NCI-H2196 (cell line): Measurements from ENCODE around the gene VCPKMT.

Experiments
- DNase-seq: peaks from one replicate; lab custom pipeline; 2025; ENCODE audit not compliant: unreplicated experiment; lab: John Stamatoyannopoulos, UW

VCPKMT gene

DNA sequence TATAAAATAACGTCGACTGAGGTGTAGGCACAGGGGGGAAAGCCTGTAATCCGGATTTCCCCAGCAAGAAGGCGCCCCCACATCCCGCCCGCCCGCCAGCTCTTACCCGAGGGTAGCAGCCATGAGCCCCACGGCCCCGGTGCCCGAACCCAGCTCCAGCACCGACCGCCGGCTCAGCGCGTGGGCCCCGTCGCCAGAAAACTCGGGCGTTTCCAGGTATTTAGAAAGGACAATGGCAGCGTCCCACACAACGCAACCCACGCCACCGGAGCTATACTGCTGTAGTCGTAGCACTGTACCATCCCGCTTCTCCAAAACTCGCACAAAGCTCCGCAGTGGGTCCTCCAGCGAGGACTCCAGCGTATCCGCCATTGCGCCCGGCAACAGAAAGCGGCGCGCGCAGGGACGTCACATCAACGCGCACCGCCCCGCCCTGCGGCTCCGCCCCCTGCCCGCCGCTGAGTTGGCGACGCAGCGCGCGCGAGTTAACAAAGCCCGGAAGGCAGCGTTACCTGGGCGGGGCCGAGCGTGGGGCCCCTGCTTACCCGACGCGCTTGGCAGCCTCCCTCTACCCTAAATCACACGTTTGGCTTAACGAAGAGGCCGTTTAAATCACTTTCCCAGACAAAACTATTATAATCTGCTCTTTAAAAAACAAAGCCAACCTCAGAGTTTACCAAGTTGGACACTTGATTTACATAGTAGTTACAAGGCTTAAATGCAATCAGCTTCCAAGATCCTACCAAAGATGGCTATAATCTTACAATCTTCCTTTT is at the start of gene VCPKMT:
TSS of gene VCPKMT (minus strand) at position 392 of the 776 bp plus-strand sequence. CDS start at position 372, 20 bp downstream.
- peak; percentile 96 for DNase-seq

DNA sequence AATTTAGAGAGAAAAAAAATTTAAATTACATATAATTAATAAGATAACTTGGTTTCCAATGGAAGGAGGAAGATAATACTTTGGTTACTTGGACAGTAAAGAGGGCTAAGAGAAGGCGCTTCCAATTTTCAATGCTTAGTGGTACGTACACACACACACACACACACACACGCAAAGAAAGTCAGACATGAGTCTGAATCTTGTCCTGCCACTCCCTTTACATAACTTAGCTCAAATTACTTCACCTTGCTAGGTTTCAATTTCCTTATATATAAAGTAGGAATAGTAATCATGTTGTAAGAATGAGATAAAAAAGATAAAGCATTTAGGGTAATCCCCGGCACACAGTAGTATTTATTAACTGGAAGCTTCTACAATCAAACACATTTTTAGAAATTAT is 39.7 kb upstream of the VCPKMT start:
- DNase-seq: no peak

DNA sequence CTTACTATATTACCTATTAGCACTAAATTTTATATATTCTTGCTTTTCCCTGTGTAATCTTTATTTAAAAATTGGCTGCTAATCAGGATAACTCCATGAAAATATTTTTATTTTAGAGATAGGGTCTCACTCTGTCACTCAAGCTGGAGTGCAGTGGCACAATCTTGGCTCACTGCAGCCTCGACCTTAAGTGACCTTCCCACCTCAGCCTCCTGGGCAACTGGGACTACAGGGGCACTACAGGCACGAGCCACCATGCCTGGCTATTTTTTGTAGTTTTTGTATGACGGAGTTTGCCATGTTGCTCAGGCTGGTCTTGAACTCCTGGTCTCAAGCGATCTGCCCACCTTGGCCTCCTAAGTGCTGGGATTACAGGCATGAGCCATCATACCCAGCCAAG is 32.4 kb upstream of the VCPKMT start:
- DNase-seq: no peak

DNA sequence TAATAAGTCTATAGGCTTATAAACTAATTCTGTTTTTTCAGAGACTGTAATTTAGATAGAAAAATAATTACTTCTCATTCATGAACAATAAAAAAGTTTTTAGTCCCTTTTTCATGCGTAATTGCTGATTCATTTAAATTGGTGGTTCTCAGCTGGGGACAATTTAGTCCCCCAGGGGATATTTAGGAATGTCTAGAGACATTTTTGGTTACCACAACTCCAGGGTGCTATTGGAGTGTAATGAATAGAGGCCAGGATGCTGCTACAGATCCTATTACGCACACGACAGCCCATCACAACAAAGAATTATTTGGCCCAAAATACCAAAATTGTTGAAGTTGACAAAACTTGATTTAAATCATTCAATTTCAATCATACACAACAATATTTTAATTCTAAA is 22.8 kb upstream of the VCPKMT start:
- no peak for DNase-seq

DNA sequence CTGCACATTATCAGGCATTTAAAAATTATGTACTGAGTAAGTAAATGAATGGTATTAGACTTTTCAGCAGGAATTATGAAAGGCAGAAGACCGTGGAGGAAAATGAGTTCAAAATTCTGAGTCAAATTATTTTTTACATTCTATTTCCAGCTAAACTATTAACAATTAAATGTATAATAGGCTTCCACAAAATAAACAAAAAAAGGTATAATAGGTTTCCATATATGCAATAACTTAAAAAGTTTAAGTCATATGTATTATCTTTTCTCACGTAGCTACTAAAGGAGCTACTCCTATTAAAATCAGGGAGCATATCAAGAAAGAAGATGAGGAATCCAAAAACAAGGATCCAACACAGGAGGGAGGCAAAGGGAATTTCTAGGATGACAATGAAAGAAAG is 11.4 kb upstream of the VCPKMT start:
- DNase-seq: no peak

DNA sequence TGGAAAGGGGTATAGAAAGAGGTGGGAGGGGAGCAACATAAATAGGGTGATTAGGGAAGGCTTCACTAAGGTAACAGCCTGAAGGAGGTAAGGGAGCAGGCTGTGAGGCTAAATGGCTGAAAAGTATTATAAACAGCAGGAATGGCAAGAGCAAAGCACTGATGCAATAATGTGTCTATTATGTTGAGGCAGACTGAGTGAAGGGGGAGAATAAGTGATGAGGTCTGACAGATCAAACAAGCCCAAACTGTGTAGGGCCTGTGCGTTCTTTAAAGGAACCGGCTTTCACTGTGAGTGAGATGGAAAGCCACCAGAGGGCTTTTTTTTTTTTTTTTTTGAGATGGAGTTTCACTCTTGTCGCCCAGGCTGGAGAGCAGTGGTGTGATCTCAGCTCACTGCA is 6.7 kb upstream of the VCPKMT start:
- DNase-seq: no peak

DNA sequence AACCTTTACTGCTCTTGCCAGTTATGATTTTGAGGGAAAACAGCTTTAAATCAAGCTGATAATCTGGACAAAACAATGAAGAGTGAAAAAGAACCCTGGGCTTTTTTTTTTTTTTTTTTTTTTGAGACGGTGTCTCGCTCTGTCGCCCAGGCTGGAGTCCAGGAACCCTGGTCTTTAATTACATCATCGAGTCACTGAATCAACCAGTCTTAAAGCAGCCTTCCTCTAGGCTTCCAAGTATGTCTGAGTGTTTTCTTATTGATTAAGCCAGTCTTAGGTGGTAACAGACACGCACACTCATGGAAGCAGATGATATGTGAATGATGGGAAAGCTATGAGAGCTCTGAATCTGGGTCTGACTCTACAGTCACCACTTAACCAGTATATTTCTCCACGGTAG is 5.9 kb upstream of the VCPKMT start:
- DNase-seq: no peak

DNA sequence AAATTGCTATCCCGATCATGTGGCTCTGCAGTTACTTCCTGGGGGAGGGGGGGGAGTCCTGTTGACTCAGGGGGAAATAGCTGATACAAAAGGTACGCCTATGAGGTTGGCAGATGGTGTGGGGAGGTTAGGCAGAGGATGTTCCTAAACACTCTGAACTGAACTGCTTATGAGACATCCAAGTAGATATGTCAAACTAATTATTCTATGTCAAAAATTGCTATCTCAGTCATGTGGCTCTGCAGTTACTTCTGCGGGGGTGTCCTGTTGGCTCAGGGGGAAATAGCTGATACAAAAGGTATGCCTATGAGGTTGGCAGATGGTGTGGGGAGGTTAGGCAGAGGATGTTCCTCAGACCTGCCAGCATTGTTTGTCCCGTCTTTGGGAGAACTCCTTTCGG is 5.1 kb upstream of the VCPKMT start:
- DNase-seq: no peak

DNA sequence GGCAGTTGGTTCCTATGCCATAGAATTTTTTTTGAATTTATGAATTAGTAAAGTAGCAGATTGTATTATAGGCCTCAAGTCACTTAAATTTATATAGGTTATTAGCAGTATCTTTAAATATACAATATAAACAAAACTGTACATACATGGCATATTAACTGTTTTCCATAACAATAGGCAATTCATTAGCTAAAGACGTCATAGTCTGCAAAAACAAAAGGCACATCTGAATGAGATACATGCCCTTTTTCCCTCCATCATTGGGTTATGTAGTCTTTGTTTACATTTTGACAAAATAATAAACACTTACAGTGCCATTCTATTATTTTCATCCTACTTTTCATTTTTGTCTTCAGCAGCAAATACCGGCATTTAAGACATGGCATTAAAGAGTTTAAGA is 1.1 kb upstream of the VCPKMT start:
- no peak for DNase-seq

DNA sequence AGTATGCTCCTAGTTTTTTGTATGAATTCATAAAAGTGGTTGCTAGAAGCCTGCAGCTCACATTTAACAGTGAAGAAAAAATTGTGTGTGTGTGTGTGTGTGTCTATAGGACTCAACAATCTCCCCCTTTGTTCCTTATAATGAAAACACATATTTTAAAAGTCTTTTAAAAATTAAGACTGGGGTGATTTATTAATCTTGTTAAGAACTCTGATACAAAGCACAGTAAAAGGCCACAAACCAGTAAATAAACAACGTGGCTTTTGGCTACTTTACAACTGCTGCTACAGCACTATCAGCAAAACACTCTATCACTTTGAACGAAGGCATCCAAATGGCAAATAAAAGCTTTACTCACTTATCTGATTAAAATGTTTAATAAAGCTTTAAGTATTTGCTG is 594 bp upstream of the VCPKMT start:
- DNase-seq: no peak

DNA sequence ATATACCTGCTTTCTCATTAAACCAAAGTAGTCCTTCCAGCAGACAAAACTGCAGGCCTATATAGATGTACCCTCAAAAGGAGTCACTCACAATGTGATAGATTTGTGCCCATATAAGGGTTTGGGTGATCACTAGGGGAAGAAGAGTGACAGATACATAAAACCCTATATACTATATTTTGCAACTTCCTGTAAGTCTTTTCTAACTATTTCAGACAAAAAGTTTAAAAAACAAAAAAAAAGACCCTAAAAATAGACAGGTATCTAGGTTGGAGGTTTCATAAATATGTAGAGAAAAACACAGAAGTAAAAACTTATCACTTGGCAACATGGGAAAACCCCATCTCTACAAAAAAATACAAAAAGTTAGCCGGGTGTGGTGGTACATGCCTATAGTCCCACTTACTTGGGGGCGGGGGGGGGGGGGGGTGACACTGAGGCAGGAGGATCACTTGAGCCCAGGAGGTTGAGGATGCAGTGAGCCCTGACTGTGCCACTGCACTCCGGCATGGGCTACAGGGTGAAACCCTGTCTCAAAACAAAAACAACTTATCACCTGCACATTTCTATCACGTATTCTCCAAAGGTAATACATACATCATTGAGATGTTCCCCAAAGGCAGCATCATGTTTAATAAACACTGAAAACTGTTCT is 2.9 kb downstream of the VCPKMT start:
- no peak for DNase-seq

DNA sequence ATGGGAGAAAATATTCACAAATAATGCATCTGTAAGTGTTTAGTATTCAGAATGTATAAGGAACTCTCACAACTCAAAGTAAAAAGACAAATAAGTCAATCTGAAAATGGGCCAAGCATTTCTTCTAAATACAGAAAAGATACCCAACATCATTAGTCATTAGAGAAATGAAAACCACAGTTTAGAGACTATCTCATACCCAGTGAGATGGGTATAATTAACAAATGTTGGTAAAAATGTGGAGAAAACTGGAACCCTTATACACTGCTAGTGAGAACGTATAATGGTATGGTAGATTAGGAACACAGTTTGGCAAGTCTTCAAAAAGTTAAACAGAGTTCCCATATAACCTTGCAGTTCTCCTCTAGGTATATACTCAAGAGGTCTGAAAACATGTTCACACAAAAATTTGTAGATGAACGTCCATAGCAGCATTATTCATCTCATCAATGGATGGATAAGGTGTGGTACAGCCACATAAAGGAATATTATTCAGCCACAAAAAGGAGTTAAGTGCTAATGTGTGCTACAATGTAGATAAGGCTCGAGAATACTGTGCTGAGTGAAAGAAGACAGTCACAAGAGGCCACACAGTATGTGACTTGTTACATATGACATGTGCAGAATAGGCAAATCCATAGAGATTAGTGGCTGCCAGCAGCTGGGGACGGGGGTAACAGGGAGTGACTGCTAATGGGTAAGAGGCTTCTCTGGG is 5.9 kb downstream of the VCPKMT start:
- no peak for DNase-seq

DNA sequence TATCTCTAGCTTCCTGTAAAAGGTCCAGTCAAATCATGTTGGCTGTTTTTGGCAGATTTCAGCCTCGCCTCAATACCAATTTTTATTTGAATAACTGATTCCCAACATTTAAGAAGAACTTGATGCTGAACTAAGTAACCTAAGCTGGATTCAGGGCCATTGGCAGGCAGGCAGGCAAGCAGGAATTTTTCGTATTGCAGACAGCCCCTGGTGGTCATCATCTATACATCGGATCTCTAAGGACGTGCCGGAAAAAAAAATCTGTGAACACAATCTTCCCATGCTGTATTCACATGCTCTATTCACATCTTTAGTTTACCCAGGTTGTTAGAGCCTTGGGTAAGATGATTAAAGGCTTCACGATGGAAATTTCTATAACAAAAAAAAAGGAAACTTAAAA is 7.0 kb downstream of the VCPKMT start:
- DNase-seq: no peak

DNA sequence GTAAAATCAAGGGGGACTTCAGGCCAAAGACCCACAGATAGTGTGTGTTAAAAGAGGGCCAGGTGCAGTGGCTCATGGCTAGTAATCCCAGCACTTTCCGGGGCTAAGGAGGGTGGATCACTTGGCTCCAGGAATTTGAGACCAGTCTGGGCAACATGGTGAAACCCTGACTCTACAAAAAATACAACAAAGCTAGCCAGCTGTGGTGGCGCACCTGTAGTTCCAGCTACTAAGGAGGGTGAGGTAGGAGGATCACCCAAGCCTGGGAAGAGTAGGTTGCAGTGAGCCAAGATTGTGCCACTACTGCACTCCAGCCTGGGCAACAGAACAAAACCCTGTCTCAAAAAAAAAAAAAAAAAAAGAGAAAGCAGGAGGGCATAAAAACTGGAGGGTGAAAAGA is 8.5 kb downstream of the VCPKMT start:
- DNase-seq: no peak

DNA sequence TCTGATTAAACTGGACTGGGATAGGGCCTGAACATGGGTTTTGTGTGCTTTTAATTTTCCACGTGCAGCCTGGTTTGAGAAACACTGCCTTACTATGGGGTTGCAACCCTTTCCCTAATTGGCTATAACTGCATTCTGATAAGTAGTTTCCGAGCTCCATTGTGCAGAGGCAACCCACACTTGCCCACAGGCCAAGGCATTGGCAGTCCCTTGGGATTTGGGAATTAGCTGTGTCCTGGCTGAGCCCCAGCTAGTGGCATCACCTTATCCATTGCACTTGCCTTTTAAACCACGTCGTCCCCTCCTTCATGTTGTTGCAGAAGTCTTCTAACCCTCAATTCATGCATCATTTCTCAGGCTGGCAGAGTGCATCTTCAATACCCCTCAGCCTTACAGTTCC is 10.2 kb downstream of the VCPKMT start:
- DNase-seq: no peak

DNA sequence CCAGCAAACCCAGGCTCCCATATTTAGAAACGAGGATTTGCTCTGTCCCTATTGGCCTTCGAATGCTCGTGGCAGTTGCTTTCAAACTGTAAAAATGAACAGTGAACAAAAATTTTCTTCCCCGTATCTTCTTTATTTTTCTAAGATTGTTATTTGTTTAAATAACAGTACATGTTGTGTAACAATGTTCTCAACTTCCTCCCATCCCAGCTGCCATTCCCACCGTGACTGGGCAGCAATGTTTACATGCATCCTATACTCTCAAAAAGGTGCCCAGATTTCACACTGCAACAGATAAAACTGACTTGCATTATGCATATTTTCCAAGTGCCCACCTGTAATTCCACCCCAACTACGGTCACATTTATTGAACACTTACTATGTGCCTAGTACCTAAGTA is 12.8 kb downstream of the VCPKMT start:
- DNase-seq: no peak

DNA sequence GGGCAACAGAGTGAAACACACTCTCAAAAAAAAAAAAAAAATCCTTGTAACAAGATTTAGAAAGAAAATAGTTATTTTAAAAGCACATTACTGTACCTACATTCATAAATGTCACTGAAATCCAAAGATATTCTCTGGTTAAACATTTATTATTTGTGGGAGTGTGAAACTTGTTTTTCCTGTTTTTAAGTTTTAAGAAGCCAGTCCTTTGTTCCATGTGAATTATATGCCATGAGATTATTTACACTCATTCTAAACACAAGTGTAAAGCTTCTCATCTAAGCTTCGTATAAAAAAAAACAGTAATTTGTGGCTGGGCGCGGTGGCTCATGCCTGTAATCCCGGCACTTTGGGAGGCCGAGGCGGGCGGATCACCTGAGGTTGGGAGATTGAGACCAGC is 15.0 kb downstream of the VCPKMT start:
- no peak for DNase-seq

DNA sequence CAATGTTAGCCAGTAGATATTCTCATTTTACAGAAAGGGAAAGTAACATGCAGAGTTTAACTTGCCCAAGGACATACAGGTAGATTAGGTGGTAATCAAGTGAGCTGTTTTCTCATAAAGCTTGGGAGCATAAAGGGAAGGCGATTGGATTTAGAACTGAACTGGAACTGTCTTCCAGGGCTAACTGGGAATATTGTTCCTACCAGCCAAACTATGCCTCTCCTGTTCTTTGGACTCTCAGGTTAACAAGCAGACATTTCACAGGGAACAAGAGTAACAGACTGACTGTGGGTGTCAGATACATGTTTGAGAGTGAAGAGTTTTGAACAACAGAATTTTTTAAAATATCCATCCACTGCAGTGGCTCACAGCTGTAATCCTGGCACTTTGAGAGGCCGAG is 15.6 kb downstream of the VCPKMT start:
- no peak for DNase-seq

DNA sequence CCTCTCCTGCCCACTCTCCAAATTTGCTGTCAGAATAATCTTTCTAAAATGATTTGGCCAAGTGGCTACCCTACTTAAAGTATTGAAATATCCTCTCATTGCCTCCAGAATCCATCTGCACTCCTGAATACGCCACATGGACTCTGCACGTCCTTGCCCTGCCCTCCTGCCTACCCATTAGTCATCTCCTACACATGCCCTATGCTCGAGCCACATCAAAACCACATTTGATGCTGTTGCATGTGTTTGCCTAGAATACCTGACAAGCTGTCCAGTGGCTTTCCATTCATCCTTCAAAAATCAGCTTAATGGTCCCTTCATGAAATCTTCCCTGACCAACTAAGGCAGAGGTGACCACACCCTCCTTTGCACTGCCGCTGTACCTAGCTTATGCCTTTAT is 17.0 kb downstream of the VCPKMT start:
- no peak for DNase-seq

DNA sequence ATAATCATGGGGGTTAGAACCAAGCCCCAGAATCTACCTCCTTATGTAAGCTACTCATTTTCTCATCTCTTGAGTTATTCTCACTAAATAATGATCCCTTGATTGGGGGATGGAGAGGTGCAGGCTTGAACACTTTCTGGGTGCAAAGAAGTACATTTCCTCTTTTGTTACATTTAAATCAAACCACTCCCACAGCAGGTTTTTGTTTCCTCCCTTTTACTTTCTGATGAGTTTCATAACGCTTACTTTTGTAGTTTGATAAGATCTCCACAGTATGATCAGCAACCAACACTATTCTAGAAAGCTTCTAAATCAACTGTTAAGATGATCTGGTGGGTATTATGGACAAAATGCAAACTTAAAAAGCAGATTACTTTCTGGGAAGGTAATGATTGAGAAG is 20.5 kb downstream of the VCPKMT start:
- DNase-seq: no peak

DNA sequence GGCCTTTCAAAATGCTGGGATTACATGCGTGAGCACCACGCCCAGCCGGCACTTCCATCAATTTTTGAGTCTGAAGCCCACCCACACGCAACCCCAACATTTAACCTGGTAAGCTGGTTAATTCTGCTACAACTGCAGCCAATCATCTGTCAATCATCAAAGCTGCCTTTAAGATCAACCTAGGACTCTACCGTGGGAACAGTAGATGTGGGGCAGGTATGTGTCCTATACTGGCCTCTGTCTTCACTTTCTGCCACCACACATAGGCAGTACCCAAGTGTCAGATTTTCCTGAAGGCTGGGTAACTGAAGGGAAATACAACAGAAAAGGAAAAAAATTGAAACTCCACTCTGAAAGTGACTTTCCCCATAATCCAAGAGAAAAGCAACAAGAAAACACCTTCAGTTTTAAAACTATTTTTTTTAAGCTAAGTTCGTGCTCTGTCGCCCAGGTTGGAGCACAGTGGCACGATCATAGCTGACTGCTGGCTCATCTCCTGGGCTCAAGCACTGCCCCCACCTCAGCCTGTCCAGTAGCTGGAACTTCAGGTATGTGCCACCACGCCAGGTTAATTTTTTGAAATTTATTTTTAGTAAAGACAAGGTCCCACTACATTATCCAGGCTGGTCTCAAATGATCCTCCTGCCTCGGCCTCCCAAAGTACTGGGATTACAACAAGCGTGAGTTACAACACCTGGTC is 22.2 kb downstream of the VCPKMT start:
- no peak for DNase-seq

DNA sequence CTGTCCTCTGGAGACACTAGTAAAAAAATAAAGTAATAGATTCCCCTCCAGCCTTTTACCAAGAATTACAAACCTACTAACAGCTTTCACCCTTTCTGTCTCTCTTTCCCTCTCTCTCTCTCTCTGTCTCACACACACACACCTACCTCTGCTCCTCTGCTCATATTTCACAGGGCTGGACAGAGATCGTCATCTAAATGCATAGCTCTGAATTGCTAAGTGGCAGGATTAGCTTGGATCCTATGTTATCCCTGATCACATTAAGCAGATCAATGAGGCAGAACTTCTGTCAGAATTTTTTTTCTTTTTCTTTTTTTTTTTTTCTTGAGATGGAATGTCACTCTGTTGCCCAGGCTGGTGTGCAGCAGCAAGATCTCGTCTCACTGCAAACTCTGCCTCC is 22.9 kb downstream of the VCPKMT start:
- DNase-seq: no peak
